HepG2 (cell line): Measurements from ENCODE around the gene OSBPL2. TPM values are rescaled to one million over a fixed set of nuclear protein-coding genes. Genes with fewer than 3 reads are reported as not detected.

Source experiments
- ATAC-seq: fragments of 200-7000 bp; cut with Tn5 transposase; 3 replicates; pipeline ENCODE4 v1.9.1; 2020; ENCODE audit warnings: mild to moderate bottlenecking, moderate library complexity
- BruUV-seq: library from RNA; stranded (reverse); fragments of 400-500 nt; replicated peaks from 2 replicates; lab custom pipeline; 2021; lab: Mats Ljungman, UMichigan
- CTCF ChIA-PET: fragments of 300-600 bp; formaldehyde crosslinking; extraction: SDS; loops from one replicate; lab custom pipeline; 2021; ENCODE audit warnings: low total read pairs, inconsistent platforms, low intra/inter-chr PET ratio; lab: Yijun Ruan, JAX
- POLR2A ChIA-PET: fragments of 350-600 bp; sonication (Branson Sonifier 250); formaldehyde crosslinking; loops from one replicate; lab custom pipeline; 2020; ENCODE audit warnings: antibody characterized with exemption, inconsistent platforms; lab: Yijun Ruan, JAX
- DNase-seq: peaks from one replicate; pipeline ENCODE4 v3.0.0-alpha.2; 2015; ENCODE audit warnings: low spot score
- FAIRE-seq: peaks from 3 replicates; lab custom pipeline; 2011; peaks lifted over from hg19 to GRCh38; lab: Jason Lieb, UNC
- H2AFZ ChIP-seq: one replicate; pipeline ENCODE4 v1.6.1; 2011; ENCODE audit warnings: low read length, inconsistent platforms
- H3K27ac ChIP-seq: fragments of 300-600 bp; 3 replicates; pipeline ENCODE4 v1.8.0; 2011; ENCODE audit warnings: mixed run types, mild to moderate bottlenecking, mixed read lengths, low read length, inconsistent platforms; ENCODE audit not compliant: insufficient read depth; ENCODE audit errors: extremely low read length
- H3K27me3 ChIP-seq, 2 experiments: fragments of 200-600 bp in 1 of 2; 2 replicates in 1 of 2; 3 replicates in 1 of 2; pipeline versions ENCODE4 v1.6.0 to v1.8.0; 2011; ENCODE audit warnings: low read length in 2 of 2, mild to moderate bottlenecking in 2 of 2, moderate library complexity in 2 of 2, inconsistent platforms in 1 of 2; ENCODE audit not compliant: insufficient read depth in 2 of 2, control insufficient read depth in 1 of 2
- H3K36me3 ChIP-seq, 2 experiments: fragments of 200-600 bp in 1 of 2; replicated peaks in 1 of 2; 2 replicates in 1 of 2; 3 replicates in 1 of 2; pipeline versions ENCODE4 v1.5.1 to v1.8.0; 2011; ENCODE audit warnings: low read length in 2 of 2, inconsistent platforms in 1 of 2; ENCODE audit not compliant: insufficient read depth in 2 of 2, control insufficient read depth in 1 of 2
- H3K4me1 ChIP-seq: 2 replicates; pipeline ENCODE4 v1.5.1; 2012; ENCODE audit warnings: low read length, inconsistent platforms; ENCODE audit not compliant: insufficient read depth
- H3K4me2 ChIP-seq: 2 replicates; pipeline ENCODE4 v1.6.0; 2011; ENCODE audit warnings: low read depth, low read length, inconsistent platforms
- H3K4me3 ChIP-seq, 3 experiments: fragments of 200-600 bp in 1 of 3; sonication (generic), shearing (Covaris generic) in 1 of 3; replicated peaks in 1 of 3; 2 replicates each; pipeline ENCODE4 v1.5.1; 2011 to 2016; ENCODE audit warnings: low read length in 3 of 3, inconsistent platforms in 2 of 3, low read depth in 2 of 3, mild to moderate bottlenecking in 2 of 3, control low read depth in 1 of 3, mixed read lengths in 1 of 3; ENCODE audit not compliant: insufficient read depth in 1 of 3
- H3K79me2 ChIP-seq: one replicate; pipeline ENCODE4 v1.6.1; 2011; ENCODE audit warnings: low read length, inconsistent platforms; ENCODE audit not compliant: insufficient read depth
- H3K9ac ChIP-seq: 2 replicates; pipeline ENCODE4 v1.6.0; 2011; ENCODE audit warnings: mild to moderate bottlenecking, low read depth, low read length, inconsistent platforms; ENCODE audit not compliant: insufficient read depth
- H3K9me3 ChIP-seq: 2 replicates; pipeline ENCODE4 v1.5.1; 2012; ENCODE audit warnings: mild to moderate bottlenecking, low read length
- H4K20me1 ChIP-seq: 2 replicates; pipeline ENCODE4 v1.6.0; 2011; ENCODE audit warnings: inconsistent platforms, mild to moderate bottlenecking, low read length, moderate library complexity; ENCODE audit not compliant: insufficient read depth
- DR1 ChIP-seq: sonication (generic); formaldehyde crosslinking; IDR thresholded peaks from 2 replicates; pipeline ENCODE4 v1.8.0; 2021; ENCODE audit warnings: mild to moderate bottlenecking, missing genetic modification reagents, inconsistent platforms
- HDAC2 ChIP-seq: sonication (generic); formaldehyde crosslinking; IDR thresholded peaks from 2 replicates; pipeline ENCODE4 v1.4.0; 2020; ENCODE audit warnings: missing genetic modification reagents
- SAFB2 ChIP-seq: sonication (generic); formaldehyde crosslinking; IDR thresholded peaks from 2 replicates; pipeline ENCODE4 v1.5.1; 2020; ENCODE audit warnings: missing genetic modification reagents, low read depth, mild to moderate bottlenecking, borderline replicate concordance
- TOE1 ChIP-seq: sonication (generic); formaldehyde crosslinking; IDR thresholded peaks from 2 replicates; pipeline ENCODE4 v1.4.0; 2020; ENCODE audit warnings: mild to moderate bottlenecking, missing genetic modification reagents
- ZBTB33 ChIP-seq: sonication (generic); formaldehyde crosslinking; IDR thresholded peaks from 2 replicates; pipeline ENCODE4 v1.4.0; 2020; ENCODE audit warnings: missing genetic modification reagents
- ZNF335 ChIP-seq: sonication (generic); formaldehyde crosslinking; IDR thresholded peaks from 2 replicates; pipeline ENCODE4 v1.4.0; 2020; ENCODE audit warnings: missing genetic modification reagents
- ZNF510 ChIP-seq: sonication (generic); formaldehyde crosslinking; IDR thresholded peaks from 2 replicates; pipeline ENCODE4 v1.4.0; 2020; ENCODE audit warnings: low read depth, mild to moderate bottlenecking, missing genetic modification reagents
- ZNF574 ChIP-seq: sonication (generic); formaldehyde crosslinking; IDR thresholded peaks from 2 replicates; pipeline ENCODE4 v1.4.0; 2020; ENCODE audit warnings: missing genetic modification reagents
- ZNF746 ChIP-seq: sonication (generic); formaldehyde crosslinking; IDR thresholded peaks from 2 replicates; pipeline ENCODE4 v1.8.0; 2022; ENCODE audit warnings: mild to moderate bottlenecking, missing genetic modification reagents
- ZSCAN22 ChIP-seq: sonication (generic); formaldehyde crosslinking; IDR thresholded peaks from 2 replicates; pipeline ENCODE4 v1.4.0; 2020; ENCODE audit warnings: mild to moderate bottlenecking, missing genetic modification reagents
- WGBS: methylation state at CpG from one replicate; pipeline ENCODE4 v1.1.6; 2017; ENCODE audit warnings: low lambda C conversion rate; 5-methylcytosine and 5-hydroxymethylcytosine counted together
- in situ Hi-C: cut with HindIII; loops from 2 replicates; pipeline ENCODE4 v1.10.0; 2017; ENCODE audit warnings: low pct_unique_long_range_greater_than_20kb; ENCODE audit not compliant: extremely low pct_ligation_motif_present
- intact Hi-C: fragments of 100-400 bp; cut with micrococcal nuclease; formaldehyde crosslinking; loops from one replicate; pipeline ENCODE4 v1.10.0; 2022; ENCODE audit not compliant: unreplicated experiment
- polyA plus RNA-seq, 8 experiments: library from polyadenylated mRNA; depleted of rRNA in 3 of 8; stranded (reverse) in 7 of 8; unstranded in 1 of 8; fragments of >200 nt; fragmentation: Illumina TruSeq in 4 of 8; extraction: Trizol in 4 of 8; gene quantifications; 2 replicates each; pipeline versions ENCODE4 v1.2.1 to v1.2.3, GENCODE V29; 2011 to 2016; ENCODE audit warnings: low read depth in 4 of 8, missing spikeins in 1 of 8, mixed read lengths in 1 of 8; ENCODE audit not compliant: insufficient read depth in 1 of 8
- total RNA-seq, 5 experiments: library from RNA; depleted of rRNA; stranded (reverse); fragments of >200 nt; fragmentation: Illumina TruSeq; extraction: Trizol; gene quantifications; 2 replicates each; pipeline ENCODE4 v1.2.3, GENCODE V29; 2016; ENCODE audit warnings: low read depth in 1 of 5

OSBPL2 gene
- total and polyA plus RNA-seq, 2 of the 13 experiments (the other 11 are each of a cell fraction or from before 2014, with no cell fraction given) = 18.5 to 37.4 TPM

- Histone ChIP-seq H3K27me3 (no peaks in the 10 kb centered on the region), H3K9me3 (no peaks in the 10 kb centered on the region), H3K27ac (no peak overlapping the region), H3K4me2 (no peak overlapping the region), H3K9ac (no peak overlapping the region), H3K4me3 (no peak overlapping the region), H3K79me2 (no peaks in the 10 kb centered on the region), H4K20me1 (no peaks in the 10 kb centered on the region), H3K4me1 (peaks cover 1% of the 10 kb centered on the region), H2AFZ (no peak overlapping the region), H3K36me3 (peaks cover 35 to 58% of the 10 kb centered on the region in 2 experiments)
- ATAC-seq = no peak
- no TSS peak for BruUV-seq
- DNase-seq = no peak
- intact Hi-C loops (no loop called here), in situ Hi-C loops (no loop called here)
- POLR2A ChIA-PET = no interaction called here
- CTCF ChIA-PET = no interaction called here
- TF ChIP-seq ZNF335 (no peak), ZSCAN22 (CRISPR knock-in tag) (no peak), ZBTB33 (CRISPR knock-in tag) (no peak), ZNF510 (CRISPR knock-in tag) (no peak), TOE1 (CRISPR knock-in tag) (no peak), HDAC2 (CRISPR knock-in tag) (no peak), ZNF746 (no peak), DR1 (CRISPR knock-in tag) (no peak), SAFB2 (CRISPR knock-in tag) (no peak), ZNF574 (no peak)
- WGBS = 94% methylated on average over 11 of the region's 11 CpGs
- FAIRE-seq = no peak
These were observed 53.8 kb downstream of the OSBPL2 start for GRCh38 chr20:62292108-62292507.
